Progenitor cell of endocrine pancreas (in vitro differentiated cells): ENCODE measurements around the gene ANKS1B. TPM values are rescaled to one million over a fixed set of nuclear protein-coding genes. Genes with fewer than 3 reads are reported as not detected.

Source experiments
- DNase-seq: peaks from one replicate; pipeline ENCODE4 v3.0.0; 2021; ENCODE audit warnings: low spot score; ENCODE audit not compliant: unreplicated experiment
- H3K27ac Mint-ChIP-seq: 2 replicates; pipeline ENCODE4 v1.8.0; 2021; ENCODE audit warnings: mild to moderate bottlenecking, moderate library complexity, mixed read lengths
- H3K27me3 Mint-ChIP-seq: 2 replicates; pipeline ENCODE4 v1.8.0; 2021; ENCODE audit warnings: mixed read lengths
- H3K36me3 Mint-ChIP-seq: 2 replicates; pipeline ENCODE4 v1.8.0; 2022; ENCODE audit warnings: mixed read lengths; ENCODE audit not compliant: insufficient read depth
- H3K4me1 Mint-ChIP-seq: 2 replicates; pipeline ENCODE4 v1.8.0; 2021; ENCODE audit warnings: low read depth, mixed read lengths
- H3K4me3 Mint-ChIP-seq: 2 replicates; pipeline ENCODE4 v1.8.0; 2021; ENCODE audit warnings: low read depth, mild to moderate bottlenecking, moderate library complexity, mixed read lengths
- H3K9me3 Mint-ChIP-seq: 2 replicates; pipeline ENCODE4 v1.8.0; 2021; ENCODE audit warnings: low read depth, mixed read lengths
- total RNA-seq: library from RNA; stranded (reverse); gene quantifications from 2 replicates; pipeline ENCODE4 v1.2.1, GENCODE V29; 2021
- TF ChIP-seq, protein P1 (sequence below): fragments of 200-600 bp; sonication (generic); IDR thresholded peaks from one replicate; pipeline ENCODE4 v1.5.0; 2021; ENCODE audit warnings: antibody characterized with exemption, mild to moderate bottlenecking; ENCODE audit not compliant: unreplicated experiment

Gene ANKS1B
- total RNA-seq, 1 donor from 2014 or later, result 10.1 TPM

DNA sequence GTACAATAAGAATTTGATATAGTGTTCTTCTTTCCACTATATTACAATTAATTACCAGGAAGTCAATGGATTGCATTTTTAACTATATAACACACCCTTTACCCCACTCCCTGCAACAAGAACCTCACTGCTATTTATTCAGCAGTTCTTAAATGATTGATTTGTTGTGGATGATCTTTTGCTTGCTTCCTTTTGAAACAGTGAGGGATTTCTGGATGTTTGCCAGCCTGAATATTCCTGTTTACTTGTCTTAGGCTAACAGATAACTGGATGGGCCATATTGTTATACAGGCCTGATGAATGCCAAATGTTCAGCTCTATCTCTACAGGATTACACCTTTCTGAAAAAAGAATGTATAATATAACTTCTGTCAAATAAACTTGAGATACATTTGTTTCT lies 842.1 kb downstream of the ANKS1B start:
- H3K4me3 Mint-ChIP-seq, result no peak overlapping the region
- TF ChIP-seq, protein P1, sequence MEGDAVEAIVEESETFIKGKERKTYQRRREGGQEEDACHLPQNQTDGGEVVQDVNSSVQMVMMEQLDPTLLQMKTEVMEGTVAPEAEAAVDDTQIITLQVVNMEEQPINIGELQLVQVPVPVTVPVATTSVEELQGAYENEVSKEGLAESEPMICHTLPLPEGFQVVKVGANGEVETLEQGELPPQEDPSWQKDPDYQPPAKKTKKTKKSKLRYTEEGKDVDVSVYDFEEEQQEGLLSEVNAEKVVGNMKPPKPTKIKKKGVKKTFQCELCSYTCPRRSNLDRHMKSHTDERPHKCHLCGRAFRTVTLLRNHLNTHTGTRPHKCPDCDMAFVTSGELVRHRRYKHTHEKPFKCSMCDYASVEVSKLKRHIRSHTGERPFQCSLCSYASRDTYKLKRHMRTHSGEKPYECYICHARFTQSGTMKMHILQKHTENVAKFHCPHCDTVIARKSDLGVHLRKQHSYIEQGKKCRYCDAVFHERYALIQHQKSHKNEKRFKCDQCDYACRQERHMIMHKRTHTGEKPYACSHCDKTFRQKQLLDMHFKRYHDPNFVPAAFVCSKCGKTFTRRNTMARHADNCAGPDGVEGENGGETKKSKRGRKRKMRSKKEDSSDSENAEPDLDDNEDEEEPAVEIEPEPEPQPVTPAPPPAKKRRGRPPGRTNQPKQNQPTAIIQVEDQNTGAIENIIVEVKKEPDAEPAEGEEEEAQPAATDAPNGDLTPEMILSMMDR, result no peak
- peaks cover 4% of the 10 kb centered on the region for H3K9me3 Mint-ChIP-seq
- no peaks in the 10 kb centered on the region for H3K27me3 Mint-ChIP-seq
- H3K27ac Mint-ChIP-seq, result no peak overlapping the region
- peaks cover 1% of the 10 kb centered on the region for H3K4me1 Mint-ChIP-seq
- no peaks in the 10 kb centered on the region for H3K36me3 Mint-ChIP-seq
- no peak for DNase-seq

DNA sequence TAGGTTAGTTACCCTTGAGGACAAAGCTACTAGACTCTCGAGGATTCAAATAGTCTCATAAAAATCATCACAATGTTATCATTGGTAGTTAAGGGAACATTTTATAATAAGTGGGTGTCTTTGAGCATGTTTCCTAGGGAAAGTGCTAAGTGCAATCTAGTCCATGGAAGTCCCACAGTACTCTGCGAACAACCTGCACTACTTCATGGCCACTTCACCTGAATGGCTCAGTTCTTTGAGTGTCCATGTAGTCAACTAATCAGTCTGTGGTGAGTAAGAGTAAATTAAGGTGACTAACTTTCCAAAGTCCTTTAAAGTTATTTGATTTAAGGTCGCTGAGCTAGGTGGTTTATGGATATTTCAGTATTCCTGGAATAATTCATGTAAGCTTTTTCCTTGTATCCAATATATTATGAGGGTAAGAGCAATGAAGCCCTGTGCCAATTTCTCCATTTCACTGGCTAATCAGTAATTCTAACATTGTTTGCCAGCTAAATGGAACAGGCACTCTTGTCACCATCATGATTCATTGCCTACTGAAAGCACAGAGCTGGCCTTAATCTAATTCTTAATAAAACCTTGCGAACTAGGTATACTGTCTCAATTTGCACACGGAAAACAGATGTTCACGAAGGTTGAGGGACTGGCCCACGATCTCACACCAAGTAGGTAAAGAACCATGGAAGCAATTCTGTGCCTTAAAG lies 844.6 kb downstream of the ANKS1B start:
- Mint-ChIP-seq H3K4me3 (no peak overlapping the region), H3K27ac (no peak overlapping the region), H3K4me1 (peaks cover 1% of the 10 kb centered on the region), H3K9me3 (peaks cover 4% of the 10 kb centered on the region), H3K36me3 (no peaks in the 10 kb centered on the region), H3K27me3 (no peaks in the 10 kb centered on the region)
- TF ChIP-seq, protein P1, result no peak
- no peak for DNase-seq

DNA sequence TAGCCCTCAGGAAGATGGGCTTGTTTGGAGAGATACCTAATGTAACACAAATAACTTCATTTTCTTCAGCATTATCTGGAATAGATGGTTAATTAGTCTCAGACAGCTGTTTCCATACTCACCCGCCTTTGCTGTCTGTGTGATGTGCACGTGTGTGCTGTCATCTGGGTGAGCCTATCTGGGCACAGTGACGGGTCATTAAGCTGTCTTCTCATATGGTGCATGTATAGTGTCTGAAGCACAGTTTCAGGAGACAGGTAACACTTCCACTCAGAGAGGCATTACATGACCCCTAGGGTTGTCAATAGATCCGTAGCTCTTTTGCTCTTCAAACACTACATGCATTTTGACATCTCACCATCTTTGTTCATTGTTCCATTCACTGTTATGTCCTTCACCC lies 846.3 kb downstream of the ANKS1B start:
- Mint-ChIP-seq H3K9me3 (no peaks in the 10 kb centered on the region), H3K36me3 (no peaks in the 10 kb centered on the region), H3K27ac (no peak overlapping the region), H3K4me3 (no peak overlapping the region), H3K27me3 (no peaks in the 10 kb centered on the region), H3K4me1 (peaks cover 1% of the 10 kb centered on the region)
- TF ChIP-seq, protein P1, result no peak
- DNase-seq, result no peak

DNA sequence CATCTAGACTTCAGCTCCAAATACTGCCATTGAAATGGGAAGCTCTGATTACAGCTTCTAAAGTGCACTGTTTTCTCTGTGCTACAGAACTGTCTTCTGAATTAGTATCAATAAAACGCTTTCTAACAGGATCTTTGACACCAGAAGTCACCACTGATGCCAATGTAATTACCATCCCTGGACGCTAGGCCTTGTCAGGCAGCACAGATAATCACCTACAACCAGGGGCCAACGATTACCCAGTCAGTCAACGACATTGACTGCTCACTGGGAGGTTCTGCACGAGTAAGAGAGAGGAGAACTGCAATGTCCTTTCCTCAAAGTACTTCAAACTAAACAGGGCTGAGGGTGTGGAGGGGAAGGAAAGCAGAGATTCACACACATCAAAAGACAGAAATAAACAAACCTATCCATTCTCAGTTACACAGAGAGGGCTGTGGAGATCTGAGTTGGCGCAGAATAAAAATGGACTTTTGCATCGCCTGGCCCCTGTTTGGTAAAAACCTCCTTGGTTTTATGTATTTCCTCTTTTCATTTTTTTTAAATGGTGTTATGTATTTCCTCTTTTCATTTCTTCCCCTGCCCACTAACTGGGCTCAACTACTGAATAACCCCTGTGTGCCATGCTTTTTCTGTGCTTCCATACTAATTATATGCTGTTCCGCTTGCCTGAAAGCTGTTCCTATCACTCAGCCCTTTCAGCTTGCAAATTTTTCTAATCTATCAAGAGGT lies 847.4 kb downstream of the ANKS1B start:
- H3K4me1 Mint-ChIP-seq, result peaks cover 1% of the 10 kb centered on the region
- H3K36me3 Mint-ChIP-seq, result no peaks in the 10 kb centered on the region
- no peak overlapping the region for H3K4me3 Mint-ChIP-seq
- no peaks in the 10 kb centered on the region for H3K9me3 Mint-ChIP-seq
- TF ChIP-seq, protein P1, result no peak
- DNase-seq, result no peak
- no peaks in the 10 kb centered on the region for H3K27me3 Mint-ChIP-seq
- peak overlapping the region; percentile 18 for H3K27ac Mint-ChIP-seq

DNA sequence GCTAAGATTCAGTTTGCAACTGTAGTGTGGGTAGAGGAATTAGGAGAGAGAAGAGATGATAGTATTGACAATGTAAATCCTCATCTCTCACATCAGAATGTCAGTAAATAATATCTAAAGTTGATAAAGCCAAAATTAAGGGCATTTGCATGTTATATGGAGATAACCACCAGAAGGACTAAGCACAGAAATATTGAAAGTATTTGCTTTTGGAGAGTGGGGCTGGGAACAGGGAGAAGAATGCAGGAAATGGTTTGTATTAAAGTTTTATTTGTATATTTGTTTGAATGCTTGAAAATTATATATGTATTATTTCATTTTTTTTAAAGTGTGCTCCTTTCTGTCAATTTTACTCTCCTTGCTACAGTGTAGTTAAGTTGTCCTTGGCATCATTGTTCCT lies 848.2 kb downstream of the ANKS1B start:
- DNase-seq, result no peak
- peaks cover 1% of the 10 kb centered on the region for H3K4me1 Mint-ChIP-seq
- no peaks in the 10 kb centered on the region for H3K9me3 Mint-ChIP-seq
- no peaks in the 10 kb centered on the region for H3K36me3 Mint-ChIP-seq
- H3K27ac Mint-ChIP-seq, result no peak overlapping the region
- H3K27me3 Mint-ChIP-seq, result no peaks in the 10 kb centered on the region
- TF ChIP-seq, protein P1, result no peak
- H3K4me3 Mint-ChIP-seq, result no peak overlapping the region
